Heart right ventricle (tissue), 16 donors: Measurements from ENCODE around the gene RIC1. TPM values are rescaled to one million over a fixed set of nuclear protein-coding genes. Genes with fewer than 3 reads are reported as not detected.

Experiments used
- ATAC-seq, 8 donors: fragments of 200-7000 bp; cut with Tn5 transposase; one replicate each; pipeline ENCODE4 v1.9.1; 2020; ENCODE audit warnings: mild to moderate bottlenecking in 8 of 8, moderate library complexity in 8 of 8, moderate number of reproducible peaks in 1 of 8
- DNase-seq, 2 donors: peaks; one replicate each; pipeline ENCODE4 v3.0.0-alpha.2; 2020
- H3K27ac ChIP-seq, 10 donors: fragments of 200-600 bp; sonication (generic) in 2 of 10; one replicate each; pipeline versions ENCODE4 v1.5.0 to v1.8.0; 2020 to 2022; ENCODE audit warnings: mild to moderate bottlenecking in 3 of 10
- H3K27me3 ChIP-seq, 7 donors: fragments of 200-600 bp; one replicate each; pipeline ENCODE4 v1.8.0; 2021 to 2022; ENCODE audit warnings: mild to moderate bottlenecking in 2 of 7
- H3K36me3 ChIP-seq, 9 donors: fragments of 200-600 bp; sonication (generic) in 1 of 9; one replicate each; pipeline versions ENCODE4 v1.5.0 to v1.8.0; 2020 to 2022; ENCODE audit warnings: mild to moderate bottlenecking in 2 of 9
- H3K4me1 ChIP-seq, 9 donors: fragments of 200-600 bp; sonication (generic) in 1 of 9; one replicate each; pipeline versions ENCODE4 v1.5.0 to v1.8.0; 2020 to 2022; ENCODE audit warnings: mild to moderate bottlenecking in 4 of 9
- H3K4me3 ChIP-seq, 10 donors: fragments of 200-600 bp; sonication (generic) in 2 of 10; one replicate each; pipeline versions ENCODE4 v1.5.0 to v1.8.0; 2020 to 2022; ENCODE audit warnings: mild to moderate bottlenecking in 7 of 10, moderate library complexity in 2 of 10
- H3K9me3 ChIP-seq, 11 donors: fragments of 200-600 bp in 10 of 11; sonication (generic) in 2 of 11; one replicate each; pipeline versions ENCODE4 v1.5.0 to v1.8.0; 2013 to 2022; ENCODE audit warnings: mild to moderate bottlenecking in 2 of 11, control low read depth in 1 of 11, moderate library complexity in 1 of 11
- WGBS, 2 donors: extraction: QIAGEN DNeasy Blood & Tissue Kit; methylation state at CpG; one replicate each; pipeline ENCODE4 v1.1.7; 2013; ENCODE audit warnings: inconsistent platforms in 1 of 2; 5-methylcytosine and 5-hydroxymethylcytosine counted together
- intact Hi-C, 10 donors: fragments of 100-400 bp; cut with DNase I; formaldehyde crosslinking; loops; one replicate each; pipeline versions ENCODE4 v1.11.1 to v1.14.2; 2022
- polyA plus RNA-seq, 2 donors: library from polyadenylated mRNA; stranded (reverse); fragments of 200-250 nt; gene quantifications; one replicate each; pipeline ENCODE4 v1.2.3, GENCODE V29; 2013
- total RNA-seq, 10 donors: library from RNA; stranded (reverse); fragmentation: NEBNext Ultra II Directional in 3 of 10; extraction: Animal tissue kit (Norgen Biotek cat#: 25700) in 3 of 10; gene quantifications; one replicate each; pipeline versions ENCODE4 v1.2.1 to v1.2.4, GENCODE V29; 2021 to 2023
- TF ChIP-seq, protein P1 (sequence below), 9 donors: fragments of 200-600 bp; sonication (generic) in 2 of 9; IDR thresholded peaks; one replicate each; pipeline versions ENCODE4 v1.5.0 to v1.8.0; 2021 to 2022; ENCODE audit warnings: antibody characterized with exemption in 9 of 9, mild to moderate bottlenecking in 5 of 9, moderate library complexity in 1 of 9
- donor health status: Arrhythmogenic right ventricular cardiomyopathy.
- donor health status: ischemic (EF 13 %, LVEDD 7.1; RV severe dilation, severe dysfunction).
- donor health status: healthy with polysubstance abuse.
- donor health status: DM: no; HTN: yes; CAD: no.
- donor health status: DM: no; HTN: no; CAD: no.
- donor health status: ischemic (EF 25% LVEDD 6.9; RV normal size, moderate dysfunction).
- donor health status: ischemic (EF 25% LVEDD 5.7; RV mildly dilated, moderate dysfunction).
- donor health status: healthy.
- donor health status: DM: yes; HTN: yes; CAD: no.
- donor health status: Ischemic cardiomyopathy.
- donor health status: ischemic (EF 35%, LVEDD 5.7; RV mildly dilated, moderate dysfunction).
- donor health status: nonischemic (EF 11% LVEDD 7.7; RV severe dilation, severe dysfunction).
- donor health status: DM: yes; HTN: yes; CAD: no.
- donor health status: PGD.
- donor health status: ischemic (EF 29% LVEDD 5.4; RV normal size, mild dysfunction).
- donor health status: nonischemic (EF 23%, LVEDD 6.1; RV moderate dilation, normal function).

RIC1 gene
- total and polyA plus RNA-seq, 12 donors = 2.5 to 13.8 (median 8.3) TPM

DNA sequence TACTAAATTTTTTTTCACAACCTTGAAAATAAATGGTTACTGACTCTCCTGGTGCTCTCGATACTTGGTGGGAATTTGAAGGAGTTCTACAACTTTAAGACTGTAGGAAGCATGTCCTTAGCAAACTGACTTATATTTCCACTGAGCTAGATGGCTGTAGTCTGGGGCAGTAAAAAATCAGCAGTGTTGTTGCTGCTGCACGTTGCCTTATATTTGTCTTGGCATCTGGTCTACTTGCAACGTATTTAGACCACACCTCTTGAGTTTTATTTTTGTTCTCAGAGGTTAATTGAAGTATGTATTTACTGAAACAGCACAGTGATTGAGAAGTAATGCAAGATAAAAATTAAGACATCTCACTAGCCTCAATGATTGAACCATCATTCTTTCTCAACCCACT lies 127.7 kb downstream of the RIC1 start:
- ATAC-seq = no peak
- WGBS, 2 donors = 73% methylated on average over 3 of the region's 3 CpGs

DNA sequence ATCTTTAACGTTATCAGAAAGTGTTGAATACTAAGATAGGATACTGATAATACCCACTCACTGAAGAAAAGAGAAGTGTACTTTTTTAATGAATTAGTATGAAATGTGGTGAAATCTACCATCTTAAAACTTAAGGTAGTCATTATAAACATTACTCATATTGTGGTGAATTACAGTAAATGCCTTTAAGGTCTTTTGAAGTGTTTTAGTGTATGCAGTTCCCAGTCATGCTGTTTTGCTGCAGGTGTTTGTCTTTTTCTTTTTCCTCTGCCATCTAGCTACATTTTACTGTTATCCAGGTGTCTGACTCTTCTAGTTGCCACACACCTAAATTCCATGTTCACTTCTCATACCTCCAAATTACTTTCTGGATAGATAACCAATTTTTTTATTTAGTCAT lies 131.4 kb downstream of the RIC1 start:
- H3K36me3 ChIP-seq = peaks cover 0 to 100% (median 40%) of the 10 kb centered on the region in 9 donors
- ATAC-seq = no peak

More for the DNA sequence above, 127.7 kb downstream of the RIC1 start:
- no peak for DNase-seq
- H3K36me3 ChIP-seq = peaks cover 0 to 99% (median 24%) of the 10 kb centered on the region in 9 donors
- H3K4me1 ChIP-seq = no peaks in the 10 kb centered on the region
- TF ChIP-seq, protein P1, sequence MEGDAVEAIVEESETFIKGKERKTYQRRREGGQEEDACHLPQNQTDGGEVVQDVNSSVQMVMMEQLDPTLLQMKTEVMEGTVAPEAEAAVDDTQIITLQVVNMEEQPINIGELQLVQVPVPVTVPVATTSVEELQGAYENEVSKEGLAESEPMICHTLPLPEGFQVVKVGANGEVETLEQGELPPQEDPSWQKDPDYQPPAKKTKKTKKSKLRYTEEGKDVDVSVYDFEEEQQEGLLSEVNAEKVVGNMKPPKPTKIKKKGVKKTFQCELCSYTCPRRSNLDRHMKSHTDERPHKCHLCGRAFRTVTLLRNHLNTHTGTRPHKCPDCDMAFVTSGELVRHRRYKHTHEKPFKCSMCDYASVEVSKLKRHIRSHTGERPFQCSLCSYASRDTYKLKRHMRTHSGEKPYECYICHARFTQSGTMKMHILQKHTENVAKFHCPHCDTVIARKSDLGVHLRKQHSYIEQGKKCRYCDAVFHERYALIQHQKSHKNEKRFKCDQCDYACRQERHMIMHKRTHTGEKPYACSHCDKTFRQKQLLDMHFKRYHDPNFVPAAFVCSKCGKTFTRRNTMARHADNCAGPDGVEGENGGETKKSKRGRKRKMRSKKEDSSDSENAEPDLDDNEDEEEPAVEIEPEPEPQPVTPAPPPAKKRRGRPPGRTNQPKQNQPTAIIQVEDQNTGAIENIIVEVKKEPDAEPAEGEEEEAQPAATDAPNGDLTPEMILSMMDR (IDR thresholded peaks at IDR 0.05) = no peak
- intact Hi-C loops = no loop called here
- no peaks in the 10 kb centered on the region for H3K9me3 ChIP-seq
- H3K4me3 ChIP-seq = no peak overlapping the region
- H3K27me3 ChIP-seq = no peaks in the 10 kb centered on the region
- H3K27ac ChIP-seq = no peak overlapping the region

DNA sequence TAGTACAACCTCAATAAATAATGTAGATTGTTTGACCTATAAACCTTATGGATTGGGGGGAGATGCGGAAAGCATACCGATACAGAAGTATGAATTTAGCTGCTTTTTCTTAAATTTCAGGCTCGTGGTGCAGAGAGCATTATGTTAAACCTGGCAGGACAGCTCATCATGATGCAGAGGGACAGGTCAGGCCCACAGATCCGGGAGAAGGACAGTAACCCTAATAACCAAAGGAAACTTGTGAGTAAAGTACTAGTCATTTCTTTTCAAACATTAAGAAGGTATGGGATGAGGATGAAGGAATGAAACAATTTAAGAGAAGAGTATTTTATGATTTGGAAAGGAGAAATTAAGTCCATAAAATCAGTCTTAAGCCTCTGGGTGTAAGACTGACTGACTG lies 133.5 kb downstream of the RIC1 start:
- no peak for DNase-seq
- H3K4me3 ChIP-seq = no peak overlapping the region
- TF ChIP-seq, protein P1 (IDR thresholded peaks at IDR 0.05) = no peak
- no peaks in the 10 kb centered on the region for H3K9me3 ChIP-seq
- no peaks in the 10 kb centered on the region for H3K4me1 ChIP-seq
- 95% methylated on average over 4 of the region's 4 CpGs for WGBS, 2 donors
- peaks cover 0 to 100% (median 43%) of the 10 kb centered on the region in 9 donors for H3K36me3 ChIP-seq
- ATAC-seq = no peak
- H3K27me3 ChIP-seq = no peaks in the 10 kb centered on the region
- intact Hi-C loops = no loop called here
- H3K27ac ChIP-seq = no peak overlapping the region

More for the DNA sequence above, 131.4 kb downstream of the RIC1 start:
- Histone ChIP-seq H3K4me3 (no peak overlapping the region), H3K27ac (no peak overlapping the region), H3K4me1 (no peaks in the 10 kb centered on the region), H3K9me3 (no peaks in the 10 kb centered on the region), H3K27me3 (no peaks in the 10 kb centered on the region)
- WGBS, 2 donors = 81 to 86% methylated on average over 1 of the region's 1 CpG
- intact Hi-C loops = no loop called here
- TF ChIP-seq, protein P1 (IDR thresholded peaks at IDR 0.05) = no peak
- DNase-seq = no peak

DNA sequence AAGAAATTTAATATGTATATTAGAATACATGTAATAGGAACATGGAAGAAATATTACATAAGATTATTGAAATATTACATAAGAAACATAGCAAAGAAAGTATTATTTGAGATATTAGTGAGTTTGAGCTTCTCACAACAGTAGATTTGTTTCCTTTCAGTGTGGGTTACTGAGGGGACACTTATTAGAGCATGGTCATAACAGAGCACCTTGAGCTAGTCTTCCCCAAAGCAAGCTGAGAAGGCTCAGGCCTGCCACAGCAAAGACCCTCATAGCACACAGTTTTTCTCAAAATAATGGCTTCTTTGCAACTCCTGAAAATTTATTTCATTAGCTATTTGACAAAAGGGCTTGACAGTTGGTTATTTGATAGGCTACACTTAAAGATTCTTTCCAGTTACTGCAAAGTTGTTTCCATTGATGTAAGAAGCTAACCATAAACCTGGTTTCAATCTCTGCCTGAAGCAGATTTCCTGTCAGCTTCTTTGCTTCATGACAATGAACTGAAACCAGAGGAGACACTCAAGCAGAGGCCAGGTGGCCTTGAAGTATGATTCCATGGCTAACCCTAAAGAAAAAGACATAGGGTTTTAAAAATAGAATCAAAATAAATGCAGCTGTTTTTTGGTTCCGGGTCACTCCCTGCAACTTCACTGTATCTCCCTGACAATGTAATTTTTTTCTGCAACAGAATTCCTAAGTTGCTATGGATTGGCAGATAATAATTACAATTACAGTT lies 135.4 kb downstream of the RIC1 start:
- TF ChIP-seq, protein P1 (IDR thresholded peaks at IDR 0.05) = no peak
- Histone ChIP-seq H3K9me3 (no peaks in the 10 kb centered on the region), H3K27me3 (no peaks in the 10 kb centered on the region), H3K4me3 (no peak overlapping the region), H3K27ac (no peak overlapping the region), H3K36me3 (peaks cover 0 to 100% (median 43%) of the 10 kb centered on the region in 9 donors), H3K4me1 (no peaks in the 10 kb centered on the region)
- WGBS, 2 donors = 78 to 84% methylated on average over 1 of the region's 1 CpG
- intact Hi-C loops = no loop called here
- DNase-seq (no peak), ATAC-seq (no peak)
